Measurements from ENCODE around the gene PCBP1. TPM values are rescaled to one million over a fixed set of nuclear protein-coding genes. Genes with fewer than 3 reads are reported as not detected.
A peak's percentile ranks its signal among the peaks of the same experiment; 100 is the strongest.
"Not testable (repeated sequence)": the region's sequence is repeated elsewhere in the genome, so short reads cannot be mapped to it uniquely, and the experiment has no call there.

Gene PCBP1
- polyA plus RNA-seq, 1 donor: 290 TPM

DNA sequence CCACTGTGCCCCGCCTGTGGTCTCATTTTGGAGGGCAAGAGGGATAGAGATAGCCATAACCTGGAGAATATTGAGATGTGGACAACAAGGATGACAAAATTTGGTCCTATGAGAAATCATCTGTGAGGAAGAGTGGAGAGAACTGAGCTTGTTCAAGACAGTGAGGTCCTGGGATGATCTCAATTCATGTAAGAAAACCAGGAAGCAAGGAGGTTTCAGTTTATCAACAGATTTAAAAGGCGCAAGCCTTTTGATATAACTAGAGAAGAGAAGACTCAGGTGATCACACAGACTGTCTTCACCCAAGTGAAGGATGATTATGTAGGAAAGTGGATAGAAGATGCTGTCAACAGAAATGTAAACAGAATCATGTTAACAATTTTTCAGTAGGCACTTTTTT is 39.1 kb downstream of the PCBP1 start:
- DNase-seq: no peak

GRCh38 chr2:70128005-70128404 is 40.7 kb downstream of the PCBP1 start:
- no peak for DNase-seq

GRCh38 chr2:70131344-70132143 is 44.3 kb downstream of the PCBP1 start:
- DNase-seq: not testable (repeated sequence)

DNA sequence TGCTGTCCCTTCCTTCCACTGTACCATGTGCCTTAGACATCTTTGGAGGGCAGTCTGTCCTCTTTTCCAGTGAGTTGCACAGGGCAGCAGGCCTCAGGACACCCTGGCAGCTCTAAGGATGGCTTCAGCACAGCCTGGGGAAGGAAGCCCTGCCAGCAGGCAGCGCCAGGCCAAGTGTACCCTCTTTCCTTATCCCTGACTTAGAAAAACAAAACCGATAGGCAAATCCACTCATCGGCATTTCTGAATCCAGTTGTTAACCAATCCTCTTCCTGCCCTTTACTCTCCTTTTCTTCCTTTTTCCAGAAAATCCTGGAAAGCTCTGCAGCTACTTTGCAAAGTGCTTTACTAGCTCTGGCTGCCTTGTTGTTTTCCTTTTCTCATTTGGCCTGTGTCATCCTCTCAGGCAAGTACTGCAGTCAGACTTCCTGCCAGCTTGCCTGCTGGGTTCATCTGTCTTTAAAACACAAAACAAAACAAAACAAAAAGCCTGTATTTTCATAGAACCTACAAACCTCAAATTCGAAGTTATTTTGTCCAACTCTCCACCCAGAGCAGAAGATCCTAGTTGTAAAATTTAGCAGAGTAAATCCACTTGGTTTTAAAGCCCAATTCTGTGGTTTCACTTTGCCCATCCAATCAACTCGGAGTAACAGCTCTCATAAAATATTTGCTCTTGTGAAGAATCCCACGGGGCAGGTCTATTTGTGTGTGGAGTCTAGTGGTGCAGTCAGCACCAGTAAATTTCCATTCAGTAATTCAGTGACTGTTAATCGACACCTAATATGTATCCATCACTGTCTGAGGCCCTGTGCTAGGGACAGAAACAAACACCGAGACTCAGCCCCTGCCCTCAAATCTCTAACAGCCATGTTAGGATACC is 45.2 kb downstream of the PCBP1 start:
- peak; percentile 78 for DNase-seq

DNA sequence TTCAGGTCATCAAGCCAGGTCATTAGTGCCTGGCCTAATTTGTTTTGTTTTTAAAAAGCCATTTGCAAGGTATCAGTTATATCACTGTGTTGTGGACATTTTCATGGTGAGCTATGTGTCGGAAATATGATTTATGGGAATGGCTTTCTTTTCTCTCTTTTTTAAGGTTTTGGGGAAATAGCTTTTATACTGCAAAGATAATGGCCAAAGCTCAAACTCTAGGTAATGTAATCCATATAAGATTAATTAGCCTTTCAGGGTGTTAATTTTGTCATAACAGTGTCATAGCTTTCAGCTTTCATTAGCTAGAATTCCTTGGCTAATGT is 45.8 kb downstream of the PCBP1 start:
- DNase-seq: no peak

GRCh38 chr2:70133491-70134322 is 46.4 kb downstream of the PCBP1 start:
- no peak for DNase-seq

DNA sequence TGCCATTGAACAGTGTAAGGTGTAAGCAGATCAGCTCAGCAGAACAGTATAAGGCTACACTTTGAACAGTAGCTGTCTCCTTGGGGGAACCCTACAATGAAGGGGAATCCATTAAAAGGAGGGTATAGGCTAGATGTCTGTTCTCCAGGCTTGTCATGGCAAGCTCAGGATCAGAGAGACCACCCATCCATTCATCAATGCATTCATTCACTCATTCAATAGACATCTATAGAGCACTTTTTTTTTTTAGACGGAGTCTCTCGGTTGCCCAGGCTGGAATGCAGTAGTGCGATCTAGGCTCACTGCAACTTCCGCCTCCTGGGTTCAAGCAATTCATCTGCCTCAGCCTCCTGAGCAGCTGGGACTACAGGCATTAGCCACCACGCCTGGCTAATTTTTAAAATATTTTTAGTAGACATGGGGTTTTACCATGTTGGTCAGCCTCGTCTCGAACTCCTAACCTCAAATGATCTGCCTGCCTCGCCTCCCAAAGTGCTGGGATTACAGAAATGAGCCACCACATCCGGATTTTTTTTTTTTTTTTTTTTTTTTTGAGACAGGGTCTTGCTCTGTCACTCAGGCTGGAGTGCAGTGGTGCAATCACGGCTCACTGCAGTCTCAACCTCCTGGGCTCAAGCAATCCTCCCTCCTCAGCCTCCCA is 47.2 kb downstream of the PCBP1 start:
- not testable (repeated sequence) for DNase-seq

Other genes starting within 250 kb of the PCBP1 start
- 67.1 TPM for gene SNRNP27, start 193.5 kb upstream of the PCBP1 start, polyA plus RNA-seq (ENCODE audit: insufficient read length)
- gene MXD1, start 172.4 kb upstream of the PCBP1 start, polyA plus RNA-seq (ENCODE audit: insufficient read length): 4.8 TPM
- gene ASPRV1, start 125.8 kb upstream of the PCBP1 start, polyA plus RNA-seq (ENCODE audit: insufficient read length): 3.4 TPM
- gene C2orf42, start 103.5 kb downstream of the PCBP1 start, polyA plus RNA-seq (ENCODE audit: insufficient read length): 7.5 TPM
- gene TIA1, start 161.2 kb downstream of the PCBP1 start, polyA plus RNA-seq (ENCODE audit: insufficient read length): 181 TPM
- gene PCYOX1, start 170.7 kb downstream of the PCBP1 start, polyA plus RNA-seq (ENCODE audit: insufficient read length): 32.0 TPM
- gene SNRPG, start 206.3 kb downstream of the PCBP1 start, polyA plus RNA-seq (ENCODE audit: insufficient read length): 51.9 TPM
- 36.9 TPM for gene FAM136A, start 214.6 kb downstream of the PCBP1 start, polyA plus RNA-seq (ENCODE audit: insufficient read length)

All from hindlimb muscle (tissue), 1 donor.